ENCODE data around the gene SHROOM3.
"Not testable (repeated sequence)": the region's sequence is repeated elsewhere in the genome, so short reads cannot be mapped to it uniquely, and the experiment has no call there.

Gene SHROOM3

DNA sequence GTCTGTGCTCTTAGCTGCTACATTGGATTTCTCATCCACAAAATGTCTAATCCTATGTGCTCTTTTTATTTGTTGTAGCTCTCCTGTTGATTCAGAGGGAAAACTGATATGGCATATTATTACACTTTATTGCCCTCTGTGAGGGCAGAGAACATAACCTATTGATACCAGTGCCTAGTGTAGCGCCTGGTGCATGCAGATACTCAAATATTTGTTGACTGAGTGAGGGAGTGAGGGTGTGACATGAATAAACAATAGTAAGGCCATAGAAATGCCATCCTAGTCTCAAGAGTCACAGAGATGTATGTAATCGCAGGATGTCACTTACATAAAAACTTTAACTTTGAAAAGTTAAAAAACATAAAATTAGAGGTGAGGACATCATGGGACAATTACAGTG, 159.1 kb downstream of the SHROOM3 start:
- no peak for DNase-seq (ENCODE audit: low spot score)

DNA sequence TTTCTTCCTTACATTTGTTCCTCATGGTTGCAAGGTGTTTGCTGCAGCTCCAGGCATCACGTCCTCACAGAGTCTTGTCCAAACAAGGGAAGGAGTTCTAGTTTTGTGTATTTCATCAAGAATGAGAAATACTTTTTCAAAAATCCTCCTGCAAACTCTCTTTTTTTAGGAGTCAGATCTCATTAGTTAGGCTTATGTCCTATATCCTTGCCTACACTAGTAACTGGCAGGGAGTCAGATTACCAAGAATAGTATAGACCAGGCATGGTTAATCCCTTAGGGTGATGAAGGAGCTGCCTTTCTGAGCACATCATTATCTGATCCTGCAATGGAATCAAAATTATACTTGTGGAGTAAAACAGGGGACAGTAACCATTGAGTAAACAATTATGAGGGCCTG, 160.4 kb downstream of the SHROOM3 start:
- DNase-seq (ENCODE audit: low spot score), result no peak

GRCh38 chr4:76596713-76597112, 161.7 kb downstream of the SHROOM3 start:
- DNase-seq (ENCODE audit: low spot score), result no peak

DNA sequence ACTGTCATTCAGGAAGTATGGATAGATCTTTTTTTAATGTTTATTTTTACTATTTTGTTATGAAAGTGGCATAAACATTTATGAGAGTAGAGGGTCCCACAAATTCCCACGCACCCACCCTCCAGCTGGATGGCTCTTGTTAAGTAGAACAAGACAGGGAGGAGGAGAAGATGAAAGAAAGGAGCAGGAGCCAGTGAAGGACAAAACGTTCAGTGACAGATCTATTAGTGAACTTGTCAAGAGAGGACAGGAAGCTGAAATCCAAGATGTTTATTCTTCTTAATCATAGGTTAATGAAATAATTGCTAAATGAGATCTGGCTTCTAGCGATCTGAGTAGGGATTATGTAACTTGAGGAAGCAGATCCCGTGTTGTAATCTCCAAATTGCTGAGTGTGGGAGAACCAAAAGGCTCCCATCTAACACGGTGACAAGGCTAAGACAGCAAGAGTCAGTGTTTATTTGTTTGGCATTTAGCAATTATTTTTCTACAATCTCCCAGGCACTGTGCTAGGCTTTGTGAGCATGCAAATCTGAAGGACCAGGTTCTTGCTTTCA, 162.5 kb downstream of the SHROOM3 start:
- DNase-seq (ENCODE audit: low spot score), result no peak

DNA sequence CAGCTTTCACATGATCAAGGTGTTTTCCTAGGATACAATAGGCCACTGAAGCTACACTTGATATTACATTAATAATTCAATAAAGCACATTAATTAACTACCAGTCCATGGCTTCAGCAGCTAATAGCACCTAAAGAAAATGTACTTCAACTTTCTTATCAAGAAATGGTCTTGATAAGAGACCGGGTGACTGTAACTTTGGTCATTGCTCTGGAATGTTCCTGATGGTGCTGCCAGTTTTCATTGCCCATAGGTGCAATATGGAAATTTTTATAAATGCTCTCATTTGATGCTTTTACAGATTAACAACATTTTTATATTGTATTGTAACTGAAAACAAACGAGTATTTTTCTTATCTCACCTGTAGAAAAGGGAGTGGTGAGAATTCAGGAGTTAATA, 165.4 kb downstream of the SHROOM3 start:
- DNase-seq (ENCODE audit: low spot score), result no peak

- DNase-seq (ENCODE audit: low spot score), result no peak
Observed at GRCh38 chr4:76601791-76602190, 166.8 kb downstream of the SHROOM3 start.

DNA sequence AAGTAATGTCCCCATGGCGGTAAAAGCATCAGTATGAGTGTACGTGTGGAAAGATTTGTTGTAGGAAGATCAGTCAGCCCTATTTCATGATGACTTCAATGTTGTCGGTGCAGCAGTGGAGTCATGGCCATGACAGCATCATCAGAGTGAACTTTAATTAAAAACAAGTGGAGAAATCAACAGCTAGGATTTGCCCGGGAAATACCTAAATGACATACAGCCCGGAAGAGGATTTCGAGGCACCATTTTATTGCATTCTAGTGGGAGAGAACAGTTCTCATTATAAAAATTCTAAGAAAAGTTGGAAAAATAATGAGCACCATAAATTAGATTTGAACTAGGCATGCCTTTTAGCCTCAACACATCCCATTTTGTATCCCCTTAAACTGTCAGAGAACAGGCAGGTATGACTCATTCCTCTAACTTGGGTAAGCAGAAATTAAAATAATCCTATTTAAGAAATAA, 170.1 kb downstream of the SHROOM3 start:
- no peak for DNase-seq (ENCODE audit: low spot score)

DNA sequence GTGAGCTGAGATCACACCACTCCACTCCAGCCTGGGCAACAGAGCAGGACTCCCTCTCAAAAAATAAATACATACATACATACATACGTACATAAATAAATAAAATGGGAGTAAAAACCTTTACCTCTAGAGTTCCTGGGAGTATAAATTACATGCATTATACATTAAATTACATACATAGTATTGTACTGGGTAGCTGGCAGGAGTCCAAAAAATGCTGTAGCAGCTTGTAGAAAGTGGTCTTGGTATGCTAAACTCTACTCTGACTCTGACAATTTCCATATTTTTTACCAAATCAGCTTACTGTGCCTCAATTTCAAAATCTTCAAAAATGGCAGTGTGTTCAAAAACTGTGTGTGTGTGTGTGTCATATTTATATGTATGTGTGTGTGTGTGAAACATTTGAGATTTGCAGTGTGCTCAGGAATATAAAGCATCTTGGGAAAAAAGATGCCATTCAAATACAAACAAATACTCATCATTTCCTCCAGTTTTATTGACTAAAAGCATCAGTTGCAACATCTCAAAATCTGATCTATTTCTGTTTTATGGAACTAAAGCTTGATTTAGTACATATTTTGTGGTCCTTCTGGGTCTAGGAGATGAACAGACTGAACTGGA, 171.7 kb downstream of the SHROOM3 start:
- no peak for DNase-seq (ENCODE audit: low spot score)

- DNase-seq (ENCODE audit: low spot score), result no peak
Observed at GRCh38 chr4:76607266-76607799, 172.3 kb downstream of the SHROOM3 start.

DNA sequence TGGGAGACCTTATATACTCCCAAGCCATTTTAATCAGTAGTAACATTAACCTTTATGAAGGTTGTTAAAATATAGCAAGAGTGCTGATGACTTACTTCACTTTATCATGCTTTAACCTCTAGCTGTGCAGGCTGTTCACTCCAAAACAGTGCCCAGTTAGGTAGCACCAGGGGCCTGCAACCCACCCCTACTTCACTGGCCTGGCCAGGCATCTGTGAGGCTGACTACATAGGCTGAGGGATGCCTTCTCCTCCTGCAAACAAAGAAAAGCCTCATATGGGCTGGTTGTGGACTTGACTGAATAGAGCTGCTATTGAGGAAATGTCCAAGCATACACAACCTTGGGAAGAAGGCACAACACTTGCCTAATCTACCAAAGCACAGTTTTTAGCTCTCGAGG, 172.8 kb downstream of the SHROOM3 start:
- DNase-seq (ENCODE audit: low spot score), result no peak

- not testable (repeated sequence) for DNase-seq (ENCODE audit: low spot score)
Observed at GRCh38 chr4:76608549-76608948, 173.5 kb downstream of the SHROOM3 start.

DNA sequence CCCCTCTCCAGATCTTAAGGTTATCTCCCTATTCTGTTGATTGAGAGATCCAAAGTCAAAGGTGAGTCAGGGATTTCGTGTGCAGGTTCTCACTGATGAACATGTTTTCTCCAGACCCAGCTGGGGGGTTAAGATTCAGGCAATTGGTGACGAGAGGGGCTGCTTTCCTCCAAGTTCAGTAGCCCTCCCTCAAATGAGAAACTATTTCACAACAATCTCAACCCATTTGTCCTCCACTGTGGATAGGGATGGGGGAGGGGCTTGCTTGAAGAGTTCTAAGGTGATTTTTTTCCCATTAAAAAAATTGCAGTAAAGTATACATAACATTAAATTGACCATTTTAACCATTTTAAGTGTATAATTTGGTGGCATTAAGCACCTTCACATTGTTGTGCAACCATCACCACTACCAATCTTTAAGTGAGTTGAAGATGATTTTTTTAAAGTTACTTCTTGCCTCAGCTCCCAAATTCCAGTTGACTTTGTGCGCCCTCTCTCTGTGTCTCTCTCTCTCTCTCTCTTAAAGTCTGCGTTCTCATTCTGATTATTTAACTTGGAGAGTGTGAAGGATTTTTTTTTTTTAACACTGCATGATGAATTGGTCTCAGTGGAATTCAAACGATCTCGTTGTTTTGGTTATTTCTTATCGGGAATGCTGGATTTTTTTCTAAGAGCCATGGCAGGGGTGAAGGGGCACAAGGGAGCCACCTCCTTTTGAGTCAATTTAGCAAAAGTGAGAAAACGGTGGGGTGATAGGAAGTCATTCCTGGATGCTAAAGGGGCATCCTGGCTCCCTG, 175.9 kb downstream of the SHROOM3 start:
- DNase-seq (ENCODE audit: low spot score), result no peak

GRCh38 chr4:76611616-76612207, 176.7 kb downstream of the SHROOM3 start:
- no peak for DNase-seq (ENCODE audit: low spot score)

DNA sequence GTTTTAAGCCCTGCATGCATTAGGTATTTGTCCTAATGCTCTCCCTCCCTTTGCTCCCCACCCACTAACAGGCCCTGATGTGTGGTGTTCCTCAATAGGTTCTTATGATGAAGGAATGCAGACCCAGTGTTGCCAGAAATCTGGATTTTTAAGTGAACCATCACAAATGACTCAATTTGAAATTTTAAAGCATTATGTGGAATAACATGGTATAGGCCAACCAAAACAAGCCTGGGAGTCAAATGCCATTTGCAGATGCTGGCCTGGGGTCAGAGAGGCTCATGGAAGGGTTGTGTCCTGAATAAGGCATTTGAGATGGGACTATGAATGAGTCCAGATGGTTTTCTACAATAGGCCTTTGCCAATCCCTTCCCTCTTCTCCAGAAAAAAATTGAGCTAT, 179.6 kb downstream of the SHROOM3 start:
- no peak for DNase-seq (ENCODE audit: low spot score)

DNA sequence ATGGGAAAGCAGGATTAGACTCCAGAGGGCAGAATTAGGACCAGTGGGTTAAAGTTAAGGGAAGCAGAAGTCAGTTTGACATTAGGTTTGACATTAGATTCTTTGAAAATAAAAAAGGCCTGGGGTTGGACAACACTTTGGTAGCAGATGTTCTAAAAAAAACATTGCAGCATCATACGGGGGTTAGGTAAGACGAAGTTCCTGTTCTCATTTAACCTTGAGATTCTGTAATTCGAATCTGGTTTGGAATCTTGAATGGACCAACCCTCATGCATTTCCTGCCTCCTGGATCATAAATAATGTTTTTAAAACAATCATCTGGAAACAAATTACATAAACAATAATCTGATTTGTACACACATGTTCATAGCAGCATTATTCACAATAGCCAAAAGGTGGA, 181.0 kb downstream of the SHROOM3 start:
- no peak for DNase-seq (ENCODE audit: low spot score)

DNA sequence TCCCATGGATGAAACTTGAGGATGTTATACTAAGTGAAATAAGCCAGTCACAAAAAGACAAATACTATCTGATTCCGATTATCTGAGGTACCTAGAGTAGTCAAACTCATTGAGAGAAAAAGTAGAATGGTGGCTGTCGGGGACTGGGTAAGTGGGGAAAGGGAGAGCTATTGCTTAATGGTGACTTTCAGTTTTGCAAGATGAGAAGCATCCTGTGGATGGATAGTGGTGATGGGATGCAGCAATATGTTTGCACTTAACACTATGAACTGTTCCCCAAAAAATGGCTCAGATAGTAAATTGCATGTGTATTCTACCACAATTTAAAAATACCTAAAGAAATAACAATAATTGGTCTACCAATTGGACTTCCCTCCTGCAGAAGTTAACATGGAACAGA, 181.5 kb downstream of the SHROOM3 start:
- DNase-seq (ENCODE audit: low spot score), result no peak

GRCh38 chr4:76620723-76621468, 185.9 kb downstream of the SHROOM3 start:
- no peak for DNase-seq (ENCODE audit: low spot score)

DNA sequence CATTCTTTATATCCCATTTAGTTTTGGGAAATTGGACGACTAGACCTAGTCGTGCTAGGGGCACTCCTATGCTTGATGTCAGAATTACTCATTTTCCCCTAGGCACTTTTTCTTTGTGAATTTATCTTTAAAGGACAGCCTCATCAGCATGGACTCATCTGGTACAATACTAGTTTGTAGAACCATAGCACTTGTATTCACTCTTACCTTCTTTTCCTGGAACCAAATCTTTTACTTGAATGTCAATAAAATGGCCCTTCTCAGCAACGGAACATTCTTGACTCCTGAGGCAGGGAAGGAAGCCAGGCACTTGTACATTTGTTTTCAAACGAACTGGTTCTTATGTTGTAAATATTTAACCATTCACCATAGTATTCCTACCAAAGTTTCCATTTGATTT, 187.1 kb downstream of the SHROOM3 start:
- DNase-seq (ENCODE audit: low spot score), result no peak

DNA sequence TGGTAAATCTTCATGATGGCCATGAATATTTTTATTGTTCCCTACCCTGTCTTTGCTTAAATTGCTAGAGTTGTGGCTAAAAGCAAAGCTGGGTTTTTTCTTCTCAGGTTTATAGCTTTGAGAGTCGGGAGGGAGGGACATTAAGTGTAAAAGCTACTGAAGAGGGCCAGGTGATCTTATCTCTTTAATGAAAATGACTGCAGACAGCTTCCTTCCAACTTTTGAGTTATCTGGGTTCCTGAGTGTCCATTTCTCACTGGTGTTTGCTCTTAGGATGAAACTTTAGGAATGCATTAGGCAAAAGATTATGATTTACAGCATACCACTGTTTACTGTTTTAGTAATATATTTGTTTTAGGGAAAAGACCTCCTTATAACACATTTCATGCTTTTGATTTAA, 187.7 kb downstream of the SHROOM3 start:
- DNase-seq (ENCODE audit: low spot score), result no peak

DNA sequence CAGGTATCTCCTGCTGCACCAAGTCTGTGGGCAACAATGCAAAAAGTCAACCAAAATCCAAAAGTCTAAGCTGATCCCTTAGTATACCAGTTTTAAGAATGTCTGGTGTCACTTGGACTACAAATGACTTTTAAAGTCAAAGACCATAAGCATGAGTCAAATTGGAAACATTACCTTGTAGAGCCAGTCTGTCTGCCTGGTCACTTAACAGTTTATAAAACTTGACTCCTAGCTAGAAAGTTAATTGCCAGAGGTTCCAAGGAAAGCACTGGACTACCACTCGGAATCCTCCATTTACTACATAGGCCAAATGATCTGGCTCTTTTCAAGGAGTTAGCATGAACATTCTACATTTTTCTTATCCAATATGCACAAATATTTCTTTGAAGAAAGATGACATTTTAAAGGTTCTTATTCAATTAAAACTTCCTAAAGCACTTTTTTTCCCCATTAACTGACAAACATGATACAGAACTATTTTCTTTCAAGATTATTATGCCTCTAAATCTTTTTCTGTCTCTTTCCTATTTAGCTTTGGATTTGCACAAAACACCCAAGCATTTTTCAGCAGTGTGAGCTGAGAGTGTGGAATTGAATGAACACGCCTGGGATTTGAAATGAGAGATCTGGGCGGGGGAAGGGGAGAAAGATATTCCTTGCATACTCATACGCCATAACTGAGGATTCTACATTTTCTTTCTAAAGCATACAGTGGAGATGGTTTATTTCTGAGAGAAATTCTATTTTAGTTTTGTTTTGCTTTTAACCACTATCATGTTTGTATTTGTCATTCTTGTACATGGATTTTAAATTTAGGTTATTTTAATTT, 188.4 kb downstream of the SHROOM3 start:
- no peak for DNase-seq (ENCODE audit: low spot score)

GRCh38 chr4:76624241-76624681, 189.2 kb downstream of the SHROOM3 start:
- DNase-seq (ENCODE audit: low spot score), result no peak

Measured in RKO (cell line).